SH-SY5Y (cell line): Measurements from ENCODE around the gene SLC49A3.

Experiments used
- GATA2 ChIP-seq: IDR thresholded peaks from 2 replicates; pipeline ENCODE4 v1.6.1; 2011; ENCODE audit warnings: mild to moderate bottlenecking, low read depth, low read length
- GATA3 ChIP-seq: IDR thresholded peaks from 2 replicates; pipeline ENCODE4 v1.6.1; 2011; ENCODE audit warnings: low read depth, mild to moderate bottlenecking, low read length, moderate library complexity

DNA sequence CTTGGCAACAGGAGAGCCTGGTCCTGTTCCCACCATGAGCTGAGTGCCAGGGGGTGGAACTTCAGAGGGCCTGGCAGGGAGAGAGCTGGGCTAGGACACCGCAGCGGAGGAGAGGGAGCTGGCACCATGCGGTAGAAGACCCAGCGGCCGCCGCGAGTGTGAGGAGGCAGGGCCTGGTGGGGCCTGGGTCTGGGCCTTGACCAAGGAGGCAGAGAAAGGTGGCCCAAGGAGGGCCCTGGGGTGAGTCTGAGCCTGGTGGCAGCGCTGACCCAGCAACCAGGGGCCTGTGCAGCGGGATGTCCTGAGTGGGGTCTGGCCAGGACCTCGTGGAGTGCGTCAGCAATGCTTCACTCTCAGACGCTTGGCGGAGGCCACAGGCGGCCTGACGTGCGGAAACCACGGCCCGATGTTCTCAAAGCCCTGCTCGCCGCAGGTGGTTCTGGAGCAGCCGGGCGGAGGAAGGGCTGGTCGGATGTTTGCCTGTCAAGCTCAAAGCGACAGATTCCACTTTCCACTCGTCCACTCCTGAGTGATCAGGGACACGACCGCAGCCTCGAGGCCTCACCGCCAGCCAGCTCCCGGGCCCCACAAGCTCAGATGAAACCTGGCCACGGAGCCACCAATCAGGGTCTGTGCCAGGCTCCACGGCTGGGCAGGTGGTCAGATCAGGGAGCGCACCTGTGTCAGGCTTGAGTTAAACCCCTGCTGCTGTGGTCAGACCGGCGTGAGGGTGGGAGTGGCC, 35.7 kb downstream of the SLC49A3 start:
- TF ChIP-seq GATA3 (no peak), GATA2 (no peak)
